GM19193 (cell line): Measurements from ENCODE around the gene GCGR.

ENCODE experiments used
- POLR2A ChIP-seq: IDR thresholded peaks from 4 replicates; pipeline ENCODE4 v1.6.1; 2011; ENCODE audit not compliant: insufficient read depth, insufficient read length; ENCODE audit errors: extremely low read depth

The GCGR gene

GRCh38 chr17:81822312-81822637, 18.3 kb downstream of the GCGR start:
- TF ChIP-seq POLR2A, result no peak

GRCh38 chr17:81822996-81823819, 19.3 kb downstream of the GCGR start:
- TF ChIP-seq POLR2A, result no peak

GRCh38 chr17:81823820-81824550, 20.0 kb downstream of the GCGR start:
- no peak for TF ChIP-seq POLR2A

- TF ChIP-seq POLR2A, result no peak
Measured at GRCh38 chr17:81824595-81824994, 20.6 kb downstream of the GCGR start.

GRCh38 chr17:81825841-81826466, 22.0 kb downstream of the GCGR start:
- no peak for TF ChIP-seq POLR2A

GRCh38 chr17:81828656-81829055, 24.7 kb downstream of the GCGR start:
- TF ChIP-seq POLR2A, result no peak

- no peak for TF ChIP-seq POLR2A
Measured at GRCh38 chr17:81829858-81830257, 25.9 kb downstream of the GCGR start.

- TF ChIP-seq POLR2A, result no peak
Measured at GRCh38 chr17:81831563-81831956, 27.6 kb downstream of the GCGR start.

GRCh38 chr17:81831957-81832607, 28.1 kb downstream of the GCGR start:
- no peak for TF ChIP-seq POLR2A

GRCh38 chr17:81832608-81833159, 28.7 kb downstream of the GCGR start:
- no peak for TF ChIP-seq POLR2A

- peak; percentile 87 for TF ChIP-seq POLR2A
Measured at GRCh38 chr17:81833160-81833920, 29.4 kb downstream of the GCGR start, which contains the start of gene MCRIP1. TSS of gene MCRIP1 (minus strand) at chr17:81833291. CDS start at chr17:81824506, 8,785 bp downstream.

- no peak for TF ChIP-seq POLR2A
Measured at GRCh38 chr17:81833921-81834830, 30.2 kb downstream of the GCGR start.

GRCh38 chr17:81834831-81835267, 30.9 kb downstream of the GCGR start, which contains the start of gene PPP1R27:
TSS of gene PPP1R27 (minus strand) at chr17:81835050. CDS start at chr17:81834953, 97 bp downstream.
- TF ChIP-seq POLR2A, result no peak
